AG09309 (cell line): ENCODE results near the gene BCL2.
"Not testable (repeated sequence)": the region's sequence is repeated elsewhere in the genome, so short reads cannot be mapped to it uniquely, and the experiment has no call there.

ENCODE experiments used
- DNase-seq: peaks from one replicate; pipeline ENCODE4 v3.0.0-alpha.2; 2010; ENCODE audit warnings: low read depth
- H3K4me3 ChIP-seq: 2 replicates; pipeline ENCODE4 v1.5.1; 2011; ENCODE audit warnings: mild to moderate bottlenecking, low read depth, low read length, moderate library complexity; ENCODE audit not compliant: control insufficient read depth
- CTCF ChIP-seq: IDR thresholded peaks from 2 replicates; pipeline ENCODE4 v1.5.1; 2011; ENCODE audit warnings: mild to moderate bottlenecking, low read depth, low read length, inconsistent platforms; ENCODE audit not compliant: insufficient read depth, control insufficient read depth; ENCODE audit errors: missing control alignments

Gene BCL2

GRCh38 chr18:63197246-63197869, 122.2 kb downstream of the BCL2 start:
- no peak for TF ChIP-seq CTCF
- H3K4me3 ChIP-seq: no peak overlapping the region

GRCh38 chr18:63195326-63196159, 124.0 kb downstream of the BCL2 start:
- no peak for TF ChIP-seq CTCF
- no peak for DNase-seq
- H3K4me3 ChIP-seq: no peak overlapping the region

More at GRCh38 chr18:63197246-63197869, 122.2 kb downstream of the BCL2 start:
- no peak for DNase-seq

DNA sequence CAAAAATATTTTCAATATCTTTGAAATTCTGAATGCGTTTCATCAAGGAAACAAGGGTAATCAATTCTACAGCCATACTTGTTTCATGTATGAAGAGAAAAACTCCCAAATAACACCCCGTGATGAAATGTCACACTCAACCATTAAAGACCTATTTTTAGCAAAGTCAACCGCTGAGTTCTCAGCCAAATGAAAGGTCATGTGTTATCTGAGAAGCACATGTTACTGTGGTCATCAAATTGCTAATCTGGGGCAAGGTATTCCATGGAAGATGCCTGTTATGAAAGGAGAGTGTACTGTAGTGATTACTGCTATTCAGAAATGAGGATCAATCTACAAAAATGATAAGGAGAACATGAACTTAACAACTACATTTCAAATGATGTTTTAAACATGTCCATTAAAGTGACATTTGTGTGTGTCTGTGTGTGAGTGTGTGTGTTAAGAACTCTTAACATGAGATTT, 126.7 kb downstream of the BCL2 start:
- no peak for DNase-seq
- H3K4me3 ChIP-seq: no peak overlapping the region
- no peak for TF ChIP-seq CTCF

GRCh38 chr18:63192126-63192884, 127.3 kb downstream of the BCL2 start:
- TF ChIP-seq CTCF: no peak
- no peak for DNase-seq
- H3K4me3 ChIP-seq: no peak overlapping the region

GRCh38 chr18:63191413-63191812, 128.2 kb downstream of the BCL2 start:
- H3K4me3 ChIP-seq: no peak overlapping the region
- no peak for DNase-seq
- no peak for TF ChIP-seq CTCF

DNA sequence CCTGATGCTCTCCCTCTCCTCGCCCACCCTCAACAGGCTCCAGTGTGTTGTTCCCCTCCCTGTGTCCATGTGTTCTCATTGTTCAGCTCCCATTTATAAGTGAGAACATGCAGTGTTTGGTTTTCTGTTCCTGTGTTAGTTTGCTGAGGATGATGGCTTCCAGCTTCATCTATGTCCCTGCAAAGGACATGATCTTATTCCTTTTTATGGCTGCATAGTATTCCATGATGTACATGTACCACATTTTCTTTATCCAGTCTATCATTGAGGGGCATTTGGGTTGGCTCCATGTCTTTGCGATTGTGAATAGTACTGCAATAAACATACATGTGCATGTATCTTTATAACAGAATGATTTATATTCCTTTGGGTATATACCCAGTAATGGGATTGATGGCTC, 128.7 kb downstream of the BCL2 start:
- H3K4me3 ChIP-seq, DNase-seq: not testable (repeated sequence)
